CD4-positive, alpha-beta T cell treated with Interleukin-4 for 1 hour (primary cell): Measurements from ENCODE around the gene TNFAIP8.
A peak's percentile ranks its signal among the peaks of the same experiment; 100 is the strongest.

Experiments
- DNase-seq, 2 donors: peaks; one replicate each; pipeline ENCODE4 v3.0.0-alpha.2; 2020 to 2022

Gene TNFAIP8

GRCh38 chr5:119329666-119330065 is 26.2 kb upstream of the TNFAIP8 start:
- DNase-seq: no peak

- DNase-seq: peak; percentile 42 to 75
These were observed 25.2 kb upstream of the TNFAIP8 start for GRCh38 chr5:119330367-119331183.

- no peak for DNase-seq
These were observed 24.2 kb upstream of the TNFAIP8 start for GRCh38 chr5:119331566-119332095.

GRCh38 chr5:119332208-119332607 is 23.6 kb upstream of the TNFAIP8 start:
- DNase-seq: no peak

GRCh38 chr5:119332978-119333401 is 22.8 kb upstream of the TNFAIP8 start:
- no peak for DNase-seq

- no peak for DNase-seq
These were observed 22.4 kb upstream of the TNFAIP8 start for GRCh38 chr5:119333421-119333851.

GRCh38 chr5:119335261-119335677 is 20.6 kb upstream of the TNFAIP8 start:
- no peak for DNase-seq

GRCh38 chr5:119336262-119336661 is 19.6 kb upstream of the TNFAIP8 start:
- no peak for DNase-seq

GRCh38 chr5:119336845-119337580 is 18.8 kb upstream of the TNFAIP8 start:
- DNase-seq: no peak

- DNase-seq: no peak
These were observed 17.4 kb upstream of the TNFAIP8 start for GRCh38 chr5:119338326-119338946.

GRCh38 chr5:119339344-119339743 is 16.5 kb upstream of the TNFAIP8 start:
- DNase-seq: no peak

GRCh38 chr5:119339965-119340364 is 15.9 kb upstream of the TNFAIP8 start:
- no peak for DNase-seq

GRCh38 chr5:119340597-119341218 is 15.1 kb upstream of the TNFAIP8 start:
- DNase-seq: peak; percentile 71 to 74

- DNase-seq: peak in 1 of 2 donors; percentile 55
These were observed 14.1 kb upstream of the TNFAIP8 start for GRCh38 chr5:119341452-119342349.

- DNase-seq: no peak
These were observed 13.4 kb upstream of the TNFAIP8 start for GRCh38 chr5:119342406-119342805.

GRCh38 chr5:119343052-119343451 is 12.8 kb upstream of the TNFAIP8 start:
- DNase-seq: no peak

- peak; percentile 59 to 65 for DNase-seq
These were observed 12.1 kb upstream of the TNFAIP8 start for GRCh38 chr5:119343766-119344165.

GRCh38 chr5:119344231-119344630 is 11.6 kb upstream of the TNFAIP8 start:
- no peak for DNase-seq

GRCh38 chr5:119345861-119346260 is 10.0 kb upstream of the TNFAIP8 start:
- DNase-seq: no peak

GRCh38 chr5:119346394-119346793 is 9.4 kb upstream of the TNFAIP8 start:
- DNase-seq: no peak

GRCh38 chr5:119347574-119347973 is 8.2 kb upstream of the TNFAIP8 start:
- no peak for DNase-seq

- no peak for DNase-seq
These were observed 7.8 kb upstream of the TNFAIP8 start for GRCh38 chr5:119347991-119348390.
